Upper lobe of right lung (tissue), 1 donor: ENCODE results near the gene NHLRC4. TPM values are rescaled to one million over a fixed set of nuclear protein-coding genes. Genes with fewer than 3 reads are reported as not detected.
A peak's percentile ranks its signal among the peaks of the same experiment; 100 is the strongest.

Experiments
- ATAC-seq: fragments of 200-7000 bp; cut with Tn5 transposase; one replicate; pipeline ENCODE4 v1.9.1; 2020; ENCODE audit warnings: mild to moderate bottlenecking, moderate library complexity
- DNase-seq: peaks from one replicate; pipeline ENCODE4 v3.0.0-alpha.2; 2020
- H3K27ac ChIP-seq: fragments of 200-600 bp; one replicate; pipeline ENCODE4 v1.8.0; 2022
- H3K27me3 ChIP-seq: fragments of 200-600 bp; one replicate; pipeline ENCODE4 v1.8.0; 2022; ENCODE audit warnings: mild to moderate bottlenecking
- H3K36me3 ChIP-seq: fragments of 200-600 bp; one replicate; pipeline ENCODE4 v1.8.0; 2022
- H3K4me1 ChIP-seq: fragments of 200-600 bp; one replicate; pipeline ENCODE4 v1.8.0; 2022
- H3K4me3 ChIP-seq: fragments of 200-600 bp; one replicate; pipeline ENCODE4 v1.8.0; 2022; ENCODE audit warnings: mild to moderate bottlenecking
- H3K9me3 ChIP-seq: fragments of 200-600 bp; one replicate; pipeline ENCODE4 v1.8.0; 2022
- intact Hi-C: fragments of 100-400 bp; cut with DNase I; formaldehyde crosslinking; loops from one replicate; pipeline ENCODE4 v1.11.0; 2022
- total RNA-seq: library from RNA; stranded (reverse); fragmentation: NEBNext Ultra II Directional; extraction: Animal tissue kit (Norgen Biotek cat#: 25700); gene quantifications from one replicate; pipeline ENCODE4 v1.2.1, GENCODE V29; 2021
- TF ChIP-seq, protein P1 (sequence below): fragments of 200-600 bp; IDR thresholded peaks from one replicate; pipeline ENCODE4 v1.8.0; 2022; ENCODE audit warnings: antibody characterized with exemption
- donor health status: DM: no; HTN: yes; CAD: no; lungs with severe emphysema.

NHLRC4 gene
- total RNA-seq, 1 donor from 2014 or later = 0.98 TPM

DNA sequence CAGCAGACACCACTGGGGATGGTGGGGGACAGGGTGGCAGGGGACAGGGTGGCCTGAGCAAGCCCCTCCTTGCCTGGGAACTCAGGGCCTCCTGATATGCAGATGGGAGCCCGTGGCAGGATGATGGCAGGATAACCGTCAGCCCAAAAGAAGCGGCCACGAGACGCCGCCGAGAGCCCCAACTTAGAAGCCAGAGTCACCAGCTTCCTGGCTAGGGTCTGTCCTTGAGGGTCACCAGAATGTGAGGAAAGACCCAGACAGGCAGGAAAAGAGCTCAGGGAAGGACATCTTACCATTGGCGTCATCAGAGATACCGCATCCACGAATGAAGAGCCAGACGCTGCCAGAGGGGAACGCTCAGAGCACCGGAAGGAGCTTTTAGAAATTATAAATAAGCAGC is 42.5 kb downstream of the NHLRC4 start:
- Histone ChIP-seq H3K4me1 (peaks cover 5% of the 10 kb centered on the region), H3K4me3 (no peak overlapping the region), H3K36me3 (no peaks in the 10 kb centered on the region), H3K27ac (no peak overlapping the region), H3K9me3 (no peaks in the 10 kb centered on the region), H3K27me3 (no peaks in the 10 kb centered on the region)
- intact Hi-C loops = no loop called here
- TF ChIP-seq, protein P1, sequence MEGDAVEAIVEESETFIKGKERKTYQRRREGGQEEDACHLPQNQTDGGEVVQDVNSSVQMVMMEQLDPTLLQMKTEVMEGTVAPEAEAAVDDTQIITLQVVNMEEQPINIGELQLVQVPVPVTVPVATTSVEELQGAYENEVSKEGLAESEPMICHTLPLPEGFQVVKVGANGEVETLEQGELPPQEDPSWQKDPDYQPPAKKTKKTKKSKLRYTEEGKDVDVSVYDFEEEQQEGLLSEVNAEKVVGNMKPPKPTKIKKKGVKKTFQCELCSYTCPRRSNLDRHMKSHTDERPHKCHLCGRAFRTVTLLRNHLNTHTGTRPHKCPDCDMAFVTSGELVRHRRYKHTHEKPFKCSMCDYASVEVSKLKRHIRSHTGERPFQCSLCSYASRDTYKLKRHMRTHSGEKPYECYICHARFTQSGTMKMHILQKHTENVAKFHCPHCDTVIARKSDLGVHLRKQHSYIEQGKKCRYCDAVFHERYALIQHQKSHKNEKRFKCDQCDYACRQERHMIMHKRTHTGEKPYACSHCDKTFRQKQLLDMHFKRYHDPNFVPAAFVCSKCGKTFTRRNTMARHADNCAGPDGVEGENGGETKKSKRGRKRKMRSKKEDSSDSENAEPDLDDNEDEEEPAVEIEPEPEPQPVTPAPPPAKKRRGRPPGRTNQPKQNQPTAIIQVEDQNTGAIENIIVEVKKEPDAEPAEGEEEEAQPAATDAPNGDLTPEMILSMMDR = no peak
- no peak for ATAC-seq
- no peak for DNase-seq

DNA sequence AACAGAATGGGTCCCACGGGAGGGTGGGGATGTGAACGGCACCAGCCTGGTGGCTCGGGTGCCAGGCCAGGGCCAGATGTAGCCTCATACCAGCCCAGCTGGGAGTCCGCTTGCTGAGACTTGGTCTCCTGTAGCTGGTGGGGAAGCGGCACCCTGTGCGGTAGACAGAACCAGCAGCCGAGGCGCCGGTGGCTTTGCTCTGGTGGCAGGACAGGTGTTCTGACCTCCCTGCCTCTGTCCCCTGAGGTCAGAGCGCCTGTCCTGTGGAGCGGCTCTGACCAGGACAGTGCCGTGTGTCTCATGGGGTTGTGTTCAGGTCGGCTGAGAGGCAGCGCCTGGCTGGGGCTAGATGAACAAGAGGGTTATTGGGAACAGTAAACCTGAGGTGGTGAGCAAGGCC is 43.2 kb downstream of the NHLRC4 start:
- H3K27ac ChIP-seq = no peak overlapping the region
- TF ChIP-seq, protein P1 = no peak
- peaks cover 5% of the 10 kb centered on the region for H3K4me1 ChIP-seq
- H3K4me3 ChIP-seq = no peak overlapping the region
- no peaks in the 10 kb centered on the region for H3K27me3 ChIP-seq
- DNase-seq (no peak), ATAC-seq (no peak)
- no peaks in the 10 kb centered on the region for H3K36me3 ChIP-seq
- no peaks in the 10 kb centered on the region for H3K9me3 ChIP-seq
- intact Hi-C loops = no loop called here

DNA sequence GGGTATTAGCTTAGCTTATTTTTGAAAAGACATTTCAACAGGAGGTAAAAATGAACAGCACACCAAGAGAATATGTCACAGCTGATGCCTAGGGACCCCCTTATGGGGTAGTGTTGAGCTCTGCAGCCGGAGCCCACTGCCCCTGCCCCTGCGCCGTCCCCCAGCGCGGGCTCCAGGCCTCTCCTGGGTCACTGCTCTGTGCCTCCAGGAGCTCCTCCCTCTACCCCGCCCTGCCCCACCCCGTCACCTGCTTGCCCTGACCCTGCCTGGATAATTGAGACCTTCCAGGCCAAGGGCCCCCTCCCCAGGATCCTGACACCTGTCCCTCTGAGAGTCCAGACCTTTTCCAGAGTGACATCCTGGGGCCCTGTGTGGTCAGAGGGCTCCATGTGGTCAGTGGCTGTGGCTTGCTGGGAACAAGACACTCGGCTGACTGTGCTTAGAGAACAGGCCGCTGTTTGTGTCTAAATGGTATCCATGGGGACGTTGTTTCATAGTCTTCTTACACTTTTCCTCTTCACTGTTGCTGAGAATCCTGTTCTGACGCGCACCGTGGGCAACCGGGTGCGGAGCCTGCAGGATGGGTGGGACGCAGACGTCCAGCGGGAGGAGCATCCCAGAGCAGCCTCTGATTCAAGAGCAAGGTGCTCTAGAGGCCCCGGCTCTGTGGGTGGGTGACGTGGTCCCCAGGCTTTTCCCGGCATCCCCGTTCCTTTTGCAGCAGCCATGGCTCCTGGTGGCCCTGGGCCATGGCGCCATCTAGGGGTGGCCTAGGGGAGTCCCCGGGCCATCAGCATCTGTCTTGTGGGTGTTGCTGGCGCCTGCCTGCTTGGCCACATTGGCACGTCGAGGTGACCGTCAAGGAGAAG is 43.9 kb downstream of the NHLRC4 start:
- Histone ChIP-seq H3K4me3 (no peak overlapping the region), H3K36me3 (no peaks in the 10 kb centered on the region), H3K27ac (no peak overlapping the region), H3K27me3 (no peaks in the 10 kb centered on the region), H3K4me1 (peaks cover 5% of the 10 kb centered on the region), H3K9me3 (no peaks in the 10 kb centered on the region)
- intact Hi-C loops = no loop called here
- peak; percentile 86 for DNase-seq
- TF ChIP-seq, protein P1 = peak; percentile 77
- peak; percentile 96 for ATAC-seq

DNA sequence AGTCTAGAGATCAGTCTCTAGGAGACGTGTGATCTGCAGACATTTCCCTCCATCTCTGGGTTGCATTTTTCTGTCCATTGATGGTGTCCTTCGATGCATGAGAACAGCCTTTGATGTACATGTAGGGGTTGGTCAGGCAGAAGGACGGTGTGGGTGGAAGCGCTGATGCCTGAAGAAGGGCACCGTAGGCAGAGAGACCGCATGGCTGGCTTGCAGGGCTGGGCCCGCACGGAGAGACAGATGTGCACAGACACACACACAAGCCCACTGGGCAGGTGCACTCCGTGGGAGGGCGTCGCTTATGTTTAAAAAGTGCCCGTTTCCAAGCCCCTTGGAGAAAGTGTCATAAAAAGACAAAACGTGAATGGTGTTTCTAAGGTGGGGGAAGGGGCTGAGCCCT is 48.3 kb downstream of the NHLRC4 start:
- DNase-seq (no peak), ATAC-seq (no peak)
- H3K9me3 ChIP-seq = no peaks in the 10 kb centered on the region
- no peaks in the 10 kb centered on the region for H3K36me3 ChIP-seq
- no peak overlapping the region for H3K4me3 ChIP-seq
- peaks cover 5% of the 10 kb centered on the region for H3K4me1 ChIP-seq
- no peak overlapping the region for H3K27ac ChIP-seq
- TF ChIP-seq, protein P1 = no peak
- no peaks in the 10 kb centered on the region for H3K27me3 ChIP-seq
- intact Hi-C loops = no loop called here

DNA sequence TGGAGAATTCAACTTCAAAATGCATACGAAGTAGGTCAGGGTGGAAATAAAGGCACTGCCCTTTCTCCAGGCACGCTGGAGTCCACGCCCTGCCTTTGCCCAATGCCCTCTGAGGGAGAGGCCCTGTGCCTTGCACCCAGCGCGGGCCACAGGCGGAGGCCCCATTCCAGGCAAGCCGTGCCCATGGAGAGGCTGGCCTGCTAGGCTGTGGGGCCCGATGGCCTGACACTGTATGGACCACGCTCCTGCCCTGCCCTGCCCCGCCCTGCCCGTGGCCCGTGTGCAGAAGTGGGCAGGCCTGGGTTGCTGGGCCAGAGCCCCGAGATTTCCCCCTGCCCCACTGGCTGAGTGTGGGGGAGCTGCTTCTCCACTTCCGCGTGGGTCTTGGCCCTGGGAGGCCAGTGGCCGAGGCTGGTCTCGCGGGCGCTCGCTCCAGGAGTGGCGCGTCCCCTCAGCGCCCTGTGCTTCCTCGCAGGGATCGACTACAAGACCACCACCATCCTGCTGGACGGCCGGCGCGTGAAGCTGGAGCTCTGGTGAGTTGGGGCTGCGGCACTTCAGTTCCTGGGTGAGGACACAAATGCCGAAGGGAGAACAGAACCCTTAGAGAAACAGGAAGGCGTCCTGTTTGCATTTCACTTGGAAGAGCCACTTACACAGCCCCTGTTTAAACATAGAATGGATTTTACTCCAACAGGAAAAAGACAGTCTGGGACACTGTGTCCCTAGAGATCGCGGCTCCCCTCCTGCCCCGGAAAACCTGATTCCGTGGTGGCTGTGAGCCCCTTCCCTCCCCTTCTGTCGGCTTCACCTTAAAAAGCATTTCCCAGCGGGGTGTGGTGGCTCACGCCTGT is 50.2 kb downstream of the NHLRC4 start:
- intact Hi-C loops = no loop called here
- ATAC-seq (peak; percentile 87), DNase-seq (peak; percentile 90)
- no peaks in the 10 kb centered on the region for H3K36me3 ChIP-seq
- peak overlapping the region; percentile 89 for H3K27ac ChIP-seq
- TF ChIP-seq, protein P1 = no peak
- peaks cover 7% of the 10 kb centered on the region for H3K4me1 ChIP-seq
- H3K9me3 ChIP-seq = no peaks in the 10 kb centered on the region
- peak overlapping the region; percentile 36 for H3K4me3 ChIP-seq
- no peaks in the 10 kb centered on the region for H3K27me3 ChIP-seq
